A549 treated with GW870086 at 1 μM for 4 hours (cell line): ENCODE results near the gene CCNO. TPM values are rescaled to one million over a fixed set of nuclear protein-coding genes. Genes with fewer than 3 reads are reported as not detected.

Experiments
- total RNA-seq: library from RNA; stranded (reverse); fragments of 200-300 nt; extraction: Qiagen RNA extraction; gene quantifications from 5 replicates; pipeline ENCODE4 v1.2.3, GENCODE V29; 2022; ENCODE audit warnings: low read depth

CCNO gene, protein sequence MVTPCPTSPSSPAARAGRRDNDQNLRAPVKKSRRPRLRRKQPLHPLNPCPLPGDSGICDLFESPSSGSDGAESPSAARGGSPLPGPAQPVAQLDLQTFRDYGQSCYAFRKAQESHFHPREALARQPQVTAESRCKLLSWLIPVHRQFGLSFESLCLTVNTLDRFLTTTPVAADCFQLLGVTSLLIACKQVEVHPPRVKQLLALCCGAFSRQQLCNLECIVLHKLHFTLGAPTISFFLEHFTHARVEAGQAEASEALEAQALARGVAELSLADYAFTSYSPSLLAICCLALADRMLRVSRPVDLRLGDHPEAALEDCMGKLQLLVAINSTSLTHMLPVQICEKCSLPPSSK
- total RNA-seq: 5.6 to 8.3 TPM (median 7.3 TPM) in 5 replicates

DNA sequence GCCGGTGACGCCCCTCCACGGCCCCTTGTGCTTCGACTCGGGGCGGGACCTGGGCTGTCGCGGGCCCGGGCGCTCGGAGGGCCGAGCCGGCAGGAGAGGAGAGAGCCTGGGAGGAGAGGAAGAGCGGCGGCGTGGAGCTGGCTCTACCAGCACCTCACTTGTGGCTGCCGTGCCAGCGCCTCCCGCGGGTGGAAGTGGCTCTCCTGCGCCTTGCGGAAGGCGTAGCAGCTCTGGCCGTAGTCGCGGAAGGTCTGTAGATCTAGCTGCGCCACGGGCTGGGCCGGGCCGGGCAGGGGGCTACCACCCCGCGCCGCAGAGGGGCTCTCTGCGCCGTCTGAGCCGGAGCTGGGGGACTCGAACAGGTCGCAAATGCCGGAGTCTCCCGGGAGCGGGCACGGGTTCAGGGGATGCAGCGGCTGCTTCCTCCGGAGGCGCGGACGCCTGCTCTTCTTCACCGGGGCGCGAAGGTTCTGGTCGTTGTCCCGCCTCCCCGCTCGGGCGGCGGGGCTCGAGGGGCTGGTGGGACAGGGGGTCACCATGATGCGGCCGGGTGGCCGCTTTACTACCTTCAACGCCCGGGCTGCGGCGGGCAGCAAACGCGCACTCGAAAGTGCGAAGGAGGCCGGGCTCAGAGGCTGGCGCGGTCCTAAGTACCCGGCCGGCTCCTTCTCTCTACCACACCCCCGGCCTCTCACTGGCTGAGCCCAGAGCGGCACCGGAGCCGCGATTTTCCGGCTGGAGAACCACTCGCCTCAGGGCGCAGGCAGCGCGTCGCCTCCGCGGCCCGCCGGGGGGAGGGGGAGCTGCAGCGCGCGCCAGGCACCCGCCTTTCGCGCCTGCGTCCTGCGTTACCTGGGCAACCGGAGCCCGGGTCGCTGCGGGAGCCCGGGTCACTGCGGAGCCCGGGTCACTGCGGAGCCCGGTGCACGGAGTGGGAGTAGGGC is at the start of gene CCNO:
TSS of gene CCNO (minus strand) at position 624 of the 944 bp plus-strand sequence. CDS start at position 539, 85 bp downstream.

DNA sequence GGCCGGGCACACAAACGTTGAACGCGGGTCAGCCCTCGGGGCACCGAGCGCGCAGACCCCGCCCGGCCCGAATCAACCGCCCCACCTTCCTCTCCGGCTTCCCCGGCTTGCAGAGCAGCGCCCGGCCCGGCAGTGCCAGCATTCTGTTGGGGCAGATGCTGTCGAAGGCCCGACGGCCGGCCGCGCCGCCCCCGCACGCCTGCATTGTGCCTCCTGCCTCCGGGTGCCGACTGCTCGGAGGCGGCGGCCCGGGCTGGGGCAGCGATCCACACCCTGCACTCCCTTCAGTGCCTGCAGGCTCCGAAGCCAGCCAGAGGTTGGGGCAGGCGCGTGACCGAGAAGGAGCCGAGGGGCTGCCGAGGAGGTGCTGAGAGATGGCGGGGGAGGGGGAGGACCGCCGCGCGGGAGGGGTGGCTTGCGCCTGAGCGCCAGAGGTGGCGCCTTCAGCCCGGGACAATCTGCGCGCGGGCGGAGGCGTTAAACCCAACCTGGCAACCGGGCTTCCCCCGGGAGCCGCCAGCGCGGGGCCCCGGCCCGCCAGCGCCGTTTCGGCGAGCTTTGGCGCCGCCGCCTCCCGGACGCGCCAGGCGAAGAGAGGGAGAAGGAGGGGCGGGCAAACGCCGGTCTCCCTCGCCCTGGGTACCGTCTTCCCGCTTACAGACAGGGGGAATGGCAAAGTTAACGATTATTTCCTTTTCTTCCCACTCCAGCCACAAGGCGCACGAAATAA is 6.3 kb downstream of the CCNO start, which contains the start of gene MCIDAS:
TSS of gene MCIDAS (minus strand) at position 382 of the 730 bp plus-strand sequence. CDS start at position 205, 177 bp downstream.

Other genes starting within 250 kb of the CCNO start
- not detected in 5 replicates for gene ESM1, start 248.0 kb downstream of the CCNO start, total RNA-seq
- gene GZMK, start 209.4 kb downstream of the CCNO start, total RNA-seq: not detected in 5 replicates
- not detected in 5 replicates for gene GZMA, start 131.0 kb downstream of the CCNO start, total RNA-seq
- 30.5 to 40.2 TPM (median 36.6 TPM) in 5 replicates for gene GPX8, start 73.4 kb downstream of the CCNO start, total RNA-seq
- gene CDC20B, start 60.4 kb downstream of the CCNO start, total RNA-seq: 0.09 to 0.21 TPM (median 0.10 TPM) in 4 of 5 replicates, not detected in the other
- gene MCIDAS, start 6.3 kb downstream of the CCNO start, total RNA-seq: 1.4 to 2.2 TPM (median 1.9 TPM) in 5 replicates
- 19.8 to 26.0 TPM (median 23.3 TPM) in 5 replicates for gene DHX29, start 74.1 kb upstream of the CCNO start, total RNA-seq
- gene MTREX, start 74.4 kb upstream of the CCNO start, total RNA-seq: 29.1 to 54.2 TPM (median 34.9 TPM) in 5 replicates